Stimulated activated CD8-positive, alpha-beta memory T cell treated with anti-CD3 and anti-CD28 coated beads, Interleukin-2, amount 100 ng/mL, for 1 hour (primary cell): Measurements from ENCODE around the gene BPI.
"Not testable (repeated sequence)": the region's sequence is repeated elsewhere in the genome, so short reads cannot be mapped to it uniquely, and the experiment has no call there.

Source experiments
- DNase-seq, 2 donors: peaks; one replicate each; pipeline ENCODE4 v3.0.0-alpha.2; 2020; ENCODE audit warnings: low read depth in 2 of 2

Gene BPI

DNA sequence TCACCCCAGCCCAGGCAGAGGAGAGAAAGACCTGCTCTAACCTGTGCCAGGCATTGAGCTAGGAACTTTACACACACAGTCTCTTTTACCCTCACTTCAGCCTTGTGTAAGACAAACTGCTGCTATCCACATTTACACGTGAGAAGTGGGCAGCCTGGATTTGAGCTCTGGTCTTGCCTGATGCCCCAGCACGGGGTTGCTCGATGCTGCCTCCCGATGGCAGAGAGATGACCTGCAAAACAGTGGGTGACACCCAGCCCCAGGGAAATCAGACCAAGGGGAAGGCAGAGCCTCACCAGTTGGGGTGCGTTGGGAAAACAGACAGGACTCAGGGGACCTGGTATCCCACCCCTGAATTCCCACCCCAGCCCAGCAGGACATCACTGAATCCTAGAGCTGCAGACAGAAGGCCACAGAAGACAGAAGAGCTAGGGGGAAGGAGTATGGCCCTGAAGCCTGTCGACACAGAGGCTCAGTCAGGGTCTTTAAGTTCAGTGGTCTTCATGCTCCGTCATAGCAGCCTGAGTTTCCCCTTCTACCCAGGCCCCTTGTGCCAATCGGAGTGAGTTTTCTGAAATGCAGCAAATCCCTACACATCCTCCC lies 990 bp downstream of the BPI start:
- no peak for DNase-seq

GRCh38 chr20:38305541-38305940 lies 1.6 kb downstream of the BPI start:
- no peak for DNase-seq

DNA sequence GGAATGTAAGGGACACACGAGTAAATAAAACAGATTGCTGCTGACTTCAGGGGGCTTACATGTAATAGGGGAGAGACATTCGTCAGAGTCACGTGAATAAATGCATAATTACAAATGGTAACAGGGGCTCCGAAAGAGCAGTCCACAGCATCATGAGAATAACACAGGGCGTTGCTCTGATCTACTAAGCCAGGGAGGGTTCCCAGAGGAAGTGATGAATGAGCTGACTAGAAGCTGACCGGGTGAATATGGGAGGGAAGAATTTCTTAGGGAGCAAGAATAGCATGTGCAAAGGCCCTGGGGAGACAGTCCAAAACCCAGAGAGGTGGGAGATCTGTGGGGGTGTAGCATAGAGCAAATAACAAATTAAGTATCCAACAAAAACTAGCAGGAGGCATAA lies 2.4 kb downstream of the BPI start:
- DNase-seq: no peak

DNA sequence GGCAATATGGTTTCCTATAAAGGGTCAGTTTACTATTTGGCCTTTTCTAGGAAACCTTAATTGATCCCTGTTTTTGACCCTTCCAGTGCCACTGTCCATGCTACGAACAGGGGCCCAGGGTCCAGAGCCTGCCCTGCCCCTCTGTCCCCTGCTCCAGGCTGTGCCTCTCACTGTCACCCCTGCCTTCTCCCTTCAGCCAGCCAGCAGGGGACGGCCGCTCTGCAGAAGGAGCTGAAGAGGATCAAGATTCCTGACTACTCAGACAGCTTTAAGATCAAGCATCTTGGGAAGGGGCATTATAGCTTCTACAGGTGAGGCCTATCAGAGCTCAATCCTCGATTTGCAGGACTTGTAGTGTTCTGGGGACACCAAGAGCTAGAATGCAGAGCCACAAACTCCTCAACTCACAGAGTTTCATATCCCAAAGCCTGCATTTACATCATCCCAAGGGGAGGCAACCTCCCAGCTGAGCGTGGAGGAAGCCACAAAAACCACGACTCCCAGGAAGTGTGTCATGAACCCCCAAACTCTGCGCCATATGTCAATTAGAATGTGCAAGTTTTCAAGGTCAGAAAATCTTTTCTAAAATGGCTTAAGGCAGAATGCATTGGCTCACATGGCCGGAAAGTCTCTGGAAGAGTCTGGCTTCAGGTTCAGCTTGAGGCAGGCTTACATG lies 3.6 kb downstream of the BPI start:
- no peak for DNase-seq

GRCh38 chr20:38308047-38308438 lies 4.1 kb downstream of the BPI start:
- DNase-seq: no peak

GRCh38 chr20:38308447-38308846 lies 4.5 kb downstream of the BPI start:
- no peak for DNase-seq

DNA sequence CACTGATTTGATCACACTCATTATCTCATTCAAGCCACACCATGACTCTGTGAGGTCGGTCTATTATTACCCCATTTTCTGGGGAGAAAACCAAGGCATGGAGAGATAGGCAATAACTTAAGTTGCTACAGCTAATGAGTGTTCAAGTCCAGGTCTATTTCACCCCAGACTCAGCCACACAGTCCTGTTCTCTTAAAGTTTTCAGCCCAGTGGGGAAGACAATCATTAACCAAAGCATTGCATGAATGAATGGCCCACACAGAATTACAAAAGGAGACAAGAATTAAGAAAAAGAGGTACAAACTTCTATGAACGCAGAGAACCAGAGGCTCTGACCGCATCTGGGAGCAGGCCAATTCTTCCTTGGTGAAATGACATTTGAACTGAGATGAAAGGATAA lies 7.1 kb downstream of the BPI start:
- DNase-seq: no peak

DNA sequence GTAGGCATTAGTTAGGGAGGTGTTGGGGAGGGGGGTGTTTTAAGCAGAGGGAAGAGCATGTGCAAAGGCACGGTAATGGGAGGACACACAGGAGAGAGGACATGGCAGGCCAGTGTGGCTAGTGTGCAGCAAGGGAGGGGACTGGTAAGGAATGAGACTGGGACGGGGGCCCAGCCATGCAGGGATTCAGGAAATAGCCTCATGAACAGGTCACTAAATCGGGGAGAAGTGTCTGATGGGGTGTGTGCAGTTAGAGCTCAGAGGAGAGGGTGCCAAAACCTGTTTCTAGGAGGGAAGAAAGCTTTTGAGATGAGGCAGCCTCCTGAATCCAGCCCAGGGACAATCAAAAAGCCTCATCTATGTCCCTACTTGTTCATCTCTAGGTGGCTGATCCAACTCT lies 7.5 kb downstream of the BPI start:
- no peak for DNase-seq

DNA sequence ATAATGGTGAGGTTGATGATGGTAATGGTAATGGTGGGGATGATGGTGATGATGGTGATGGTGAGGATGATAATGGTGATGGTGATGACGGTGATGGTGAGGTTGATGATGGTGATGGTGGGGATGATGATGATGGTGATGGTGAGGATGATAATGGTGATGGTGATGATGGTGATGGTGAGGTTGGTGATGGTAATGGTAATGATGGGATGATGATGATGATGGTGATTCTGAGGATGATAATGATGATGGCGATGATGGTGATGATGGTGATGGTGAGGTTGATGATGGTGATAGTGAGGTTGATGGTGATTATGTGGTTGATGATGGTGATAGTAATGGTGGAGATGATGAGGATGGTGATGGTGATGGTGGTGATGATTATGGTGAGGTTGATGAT lies 9.7 kb downstream of the BPI start:
- DNase-seq: no peak

GRCh38 chr20:38314350-38314749 lies 10.4 kb downstream of the BPI start:
- DNase-seq: not testable (repeated sequence)

DNA sequence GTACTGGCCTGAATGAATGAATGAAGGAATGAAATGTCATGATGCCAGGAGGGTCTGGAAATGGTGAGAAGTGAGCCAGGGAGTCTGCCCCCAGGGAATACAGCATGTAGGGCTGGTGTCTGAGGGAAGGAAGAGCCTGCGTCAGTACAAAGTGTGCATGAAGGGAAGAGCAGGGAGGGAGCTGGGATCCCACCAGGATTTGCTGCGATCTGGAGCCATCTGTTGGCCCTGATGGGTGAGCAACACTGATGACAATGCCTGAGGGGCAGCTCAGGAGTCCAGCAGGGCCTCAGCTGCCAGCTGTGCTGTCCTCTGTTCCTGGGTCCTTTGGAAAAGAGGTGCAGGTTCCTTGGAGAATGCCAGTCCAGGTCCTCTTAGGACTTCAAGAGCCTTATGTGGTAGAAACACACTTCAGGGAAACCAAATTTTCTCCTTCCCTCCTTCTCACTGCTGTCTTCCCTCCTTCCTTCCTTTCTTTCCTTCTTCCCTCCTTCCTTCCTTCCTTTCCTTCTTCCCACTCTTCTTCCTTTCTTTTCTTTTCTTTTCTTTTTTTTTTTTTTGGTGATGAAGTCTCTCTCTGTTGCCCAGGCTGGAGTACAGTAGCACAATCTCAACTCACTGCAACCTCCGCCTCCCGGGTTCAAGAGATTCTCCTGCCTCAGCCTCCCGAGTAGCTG lies 11.5 kb downstream of the BPI start:
- DNase-seq: no peak

GRCh38 chr20:38316341-38316740 lies 12.4 kb downstream of the BPI start:
- no peak for DNase-seq

GRCh38 chr20:38317422-38317821 lies 13.5 kb downstream of the BPI start:
- no peak for DNase-seq

- DNase-seq: no peak
These were observed 16.3 kb downstream of the BPI start for GRCh38 chr20:38320221-38320620.

DNA sequence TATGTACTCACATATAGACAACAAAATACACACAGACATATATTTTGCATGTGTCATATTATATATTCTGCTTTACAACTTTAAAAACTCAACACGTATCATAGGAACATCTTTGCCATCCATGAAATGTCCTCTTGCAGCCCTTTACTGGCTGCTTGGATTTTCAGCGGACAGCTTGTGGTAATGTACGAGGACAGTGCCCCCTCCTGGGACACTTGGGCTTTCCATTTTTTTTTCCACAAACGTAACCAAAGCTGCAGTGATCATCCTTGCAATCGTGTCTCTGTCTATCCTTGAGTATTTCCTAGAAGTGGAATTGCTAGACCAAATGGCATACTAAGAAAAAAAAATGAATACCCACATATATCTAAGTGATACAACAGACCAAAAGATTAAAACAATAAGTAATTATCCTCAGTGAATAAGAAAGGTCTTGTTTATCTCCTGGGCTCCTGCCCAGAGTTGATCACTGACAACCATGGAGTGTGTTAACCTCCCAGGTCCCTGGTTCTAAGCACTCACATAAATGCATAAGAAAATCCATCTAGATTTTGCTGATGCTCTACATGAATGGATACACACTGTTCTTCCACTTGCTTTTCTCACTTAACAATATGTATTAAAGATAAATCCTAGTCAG lies 18.1 kb downstream of the BPI start:
- DNase-seq: no peak

DNA sequence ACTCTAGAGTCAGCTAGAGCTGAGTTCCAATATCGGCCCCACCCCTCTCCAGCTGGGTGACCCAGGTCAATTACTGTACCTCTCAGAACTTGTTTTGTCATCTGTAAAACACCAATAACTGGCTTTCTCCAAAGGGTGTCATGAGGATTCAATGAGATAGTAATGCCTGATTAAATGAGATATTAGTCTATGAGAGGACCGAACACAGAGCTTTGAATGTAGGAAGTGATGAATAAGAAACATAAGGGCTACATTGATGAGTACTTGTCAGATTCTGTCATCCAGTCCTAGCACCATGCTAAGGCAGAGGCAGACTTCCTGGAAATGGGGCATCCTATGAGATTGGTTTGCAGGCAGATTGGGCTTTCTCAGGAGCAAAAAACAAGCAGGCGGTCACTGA lies 20.2 kb downstream of the BPI start:
- DNase-seq: no peak

- DNase-seq: no peak
These were observed 21.2 kb downstream of the BPI start for GRCh38 chr20:38325167-38325566.

DNA sequence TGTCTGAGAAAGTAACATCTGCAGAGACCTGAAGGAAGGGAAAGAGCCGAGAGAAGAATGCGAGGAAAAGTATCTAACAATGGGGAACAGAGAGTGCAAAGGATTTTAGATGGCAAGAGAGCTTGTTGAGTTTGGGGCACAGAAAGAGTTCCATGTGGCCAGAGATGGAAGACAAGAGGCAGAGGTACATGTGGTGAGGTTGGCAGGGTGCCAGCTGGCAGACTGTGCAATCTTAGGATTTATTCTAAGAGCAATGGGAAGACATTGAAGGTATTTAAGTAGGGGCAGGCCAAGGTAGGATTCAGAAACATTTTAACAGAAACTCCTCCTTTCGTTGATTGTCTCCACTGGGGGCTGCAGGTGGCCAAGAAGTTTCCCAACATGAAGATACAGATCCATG lies 21.9 kb downstream of the BPI start:
- DNase-seq: no peak

GRCh38 chr20:38326309-38326708 lies 22.4 kb downstream of the BPI start:
- DNase-seq: no peak

DNA sequence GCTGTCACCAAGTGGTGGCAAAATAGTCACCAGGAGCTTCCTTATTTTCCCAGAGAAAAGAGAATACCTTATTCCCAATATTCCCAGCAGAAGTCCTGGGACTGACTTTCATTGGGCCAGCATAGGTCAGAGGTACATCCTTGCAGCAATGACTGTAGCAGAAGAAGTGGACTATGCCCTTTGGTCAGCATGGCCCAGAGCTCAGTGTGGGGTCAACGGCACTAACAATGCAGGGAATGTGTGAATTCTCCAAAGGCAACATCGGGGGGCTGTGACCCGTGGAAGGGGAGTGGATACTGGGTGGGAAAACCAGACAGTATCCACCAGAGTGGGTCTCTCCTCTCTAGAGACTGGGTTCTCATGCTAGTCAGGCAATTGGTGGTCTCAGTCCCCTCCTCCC lies 26.7 kb downstream of the BPI start:
- DNase-seq: no peak

GRCh38 chr20:38331245-38331644 lies 27.3 kb downstream of the BPI start:
- no peak for DNase-seq

- DNase-seq: no peak
These were observed 27.9 kb downstream of the BPI start for GRCh38 chr20:38331814-38332213.

DNA sequence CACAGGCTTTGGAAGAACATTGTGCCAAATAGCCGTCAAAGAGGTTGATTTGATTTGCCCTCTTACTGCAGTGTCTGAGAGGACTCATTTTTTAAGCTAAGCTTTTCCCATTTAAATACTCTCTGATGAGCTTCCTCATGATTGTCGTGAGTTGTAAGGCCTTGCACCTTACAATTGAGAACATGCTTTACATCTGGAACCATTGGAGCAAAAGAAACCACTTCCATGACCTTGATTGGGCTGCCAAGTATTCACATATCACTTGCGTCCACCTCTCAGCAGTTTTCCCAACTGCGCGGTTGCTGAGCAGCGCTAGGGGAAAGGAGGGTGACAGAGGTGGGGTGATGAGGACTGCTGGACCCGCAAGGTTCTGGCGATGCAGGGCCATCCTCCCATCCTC lies 30.1 kb downstream of the BPI start:
- no peak for DNase-seq
